GM21576 (cell line): Measurements from ENCODE around the gene DGKQ.
"Not testable (repeated sequence)": the region's sequence is repeated elsewhere in the genome, so short reads cannot be mapped to it uniquely, and the experiment has no call there.

ENCODE experiments used
- ATAC-seq: cut with Tn5 transposase; IDR thresholded peaks from one replicate; pipeline ENCODE4 v1.9.1; 2021; ENCODE audit warnings: mild to moderate bottlenecking, moderate library complexity; ENCODE audit not compliant: unreplicated experiment

DGKQ gene

GRCh38 chr4:929096-929765 is 44.1 kb downstream of the DGKQ start:
- ATAC-seq: no peak

DNA sequence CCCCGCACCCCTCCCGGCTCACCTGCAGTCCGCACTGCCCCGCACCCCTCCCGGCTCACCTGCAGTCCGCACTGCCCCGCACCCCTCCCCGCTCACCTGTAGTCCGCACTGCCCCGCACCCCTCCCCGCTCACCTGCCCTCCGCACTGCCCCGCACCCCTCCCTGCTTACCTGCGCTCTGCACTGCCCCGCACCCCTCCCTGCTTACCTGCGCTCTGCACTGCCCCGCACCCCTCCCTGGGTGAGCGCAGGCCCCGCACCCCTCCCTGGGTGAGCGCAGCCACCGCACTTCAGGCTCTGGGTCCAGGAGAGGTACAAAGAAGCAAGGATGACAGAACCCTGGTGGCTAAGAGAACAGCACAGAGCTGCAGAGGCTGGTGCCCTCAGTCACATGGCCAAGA is 45.8 kb downstream of the DGKQ start:
- not testable (repeated sequence) for ATAC-seq

DNA sequence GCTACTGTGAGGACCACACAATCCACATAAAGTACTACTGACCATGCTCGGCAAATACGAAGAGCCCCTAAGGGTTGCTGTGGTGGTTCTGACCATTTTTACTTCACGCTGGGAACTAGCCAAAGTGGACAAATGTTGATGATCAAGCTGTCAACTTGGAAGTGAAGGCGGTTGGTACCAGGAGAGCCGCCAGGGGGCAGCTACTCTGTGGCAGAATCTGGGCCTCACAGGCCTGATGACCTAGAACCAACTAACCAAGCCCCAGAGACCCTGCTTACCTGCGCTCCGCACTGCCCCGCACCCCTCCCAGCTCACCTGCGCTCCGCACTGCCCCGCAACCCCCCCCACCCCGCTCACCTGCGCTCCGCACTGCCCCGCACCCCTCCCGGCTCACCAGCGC is 46.8 kb downstream of the DGKQ start:
- no peak for ATAC-seq

DNA sequence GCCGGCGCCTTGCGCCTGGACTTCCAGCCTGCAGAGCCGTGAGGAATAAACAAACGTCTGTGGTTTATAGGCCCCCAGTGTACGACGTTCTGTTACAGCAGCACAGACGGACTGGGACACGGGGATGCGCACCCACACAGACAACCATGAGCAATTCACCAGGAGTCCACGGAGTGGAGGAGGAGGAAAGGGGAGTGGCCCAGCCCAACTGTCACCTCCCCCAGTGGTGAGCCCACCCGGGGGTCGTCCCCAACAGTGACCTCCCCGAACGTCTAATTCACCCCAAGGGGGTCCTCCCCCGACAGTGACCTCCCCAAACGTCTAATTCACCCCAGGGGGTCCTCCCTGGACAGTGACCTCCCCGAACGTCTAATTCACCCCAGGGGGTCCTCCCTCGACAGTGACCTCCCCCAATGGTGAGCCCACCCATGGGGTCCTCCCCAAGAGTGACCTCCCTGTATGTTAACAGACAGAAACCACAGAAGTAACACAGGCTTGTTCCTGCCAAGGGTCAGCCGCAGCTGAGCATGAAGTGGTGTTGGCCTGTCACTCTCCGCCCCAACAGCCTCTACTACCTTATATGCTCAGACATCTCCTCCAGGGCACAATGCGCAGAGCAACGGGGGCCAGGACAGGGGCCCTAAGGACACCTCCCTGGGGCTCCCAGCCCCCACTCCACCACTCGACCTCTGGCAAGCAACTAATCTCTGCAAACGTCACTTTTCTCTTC is 47.4 kb downstream of the DGKQ start:
- ATAC-seq: no peak

- no peak for ATAC-seq
These were observed 48.2 kb downstream of the DGKQ start for GRCh38 chr4:925171-925570.

DNA sequence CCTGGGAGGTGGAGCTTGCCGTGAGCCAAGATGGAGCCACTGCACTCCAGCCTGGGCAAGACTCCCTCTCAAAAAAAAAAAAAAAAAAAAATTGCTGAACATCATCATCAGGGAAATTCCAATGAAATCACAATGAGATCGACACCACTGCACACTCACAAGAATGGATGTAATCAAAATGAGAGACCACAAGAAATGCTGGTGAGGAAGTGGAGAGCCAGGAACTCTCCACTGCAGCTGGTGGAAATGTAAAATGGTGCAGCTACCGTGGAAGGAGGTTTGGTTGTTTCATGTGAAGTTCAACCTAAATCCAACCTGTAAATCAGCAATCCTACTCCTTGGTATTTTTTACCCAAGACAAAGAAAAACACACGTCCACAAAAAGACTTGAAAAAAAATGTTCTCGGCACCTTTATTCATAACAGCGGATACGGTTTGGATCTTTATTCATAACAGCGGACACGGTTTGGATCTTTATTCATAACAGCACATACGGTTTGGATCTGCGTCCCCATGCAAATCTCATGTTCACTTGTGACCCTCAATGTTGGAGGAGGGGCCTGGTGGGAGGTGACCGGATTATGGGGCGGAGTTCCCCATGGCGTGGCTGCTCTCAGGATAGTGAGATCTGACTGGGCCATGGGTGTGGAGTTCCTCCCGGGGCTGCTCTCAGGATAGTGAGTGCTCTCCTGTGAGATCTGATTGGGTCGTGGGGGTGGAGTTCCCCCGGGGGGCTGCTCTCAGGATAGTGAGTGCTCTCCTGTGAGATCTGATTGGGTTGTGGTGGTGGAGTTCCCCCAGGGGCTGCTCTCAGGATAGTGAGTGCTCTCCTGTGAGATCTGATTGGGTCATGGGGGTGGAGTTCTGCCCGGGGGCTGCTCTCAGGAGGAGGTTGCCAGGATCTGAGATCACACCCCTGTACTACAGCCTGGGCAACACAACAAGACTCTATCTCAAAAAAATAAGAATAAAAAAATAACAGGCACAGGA is 49.0 kb downstream of the DGKQ start:
- peak; percentile 54 for ATAC-seq

GRCh38 chr4:921830-922331 is 51.5 kb downstream of the DGKQ start:
- ATAC-seq: peak; percentile 57

GRCh38 chr4:919004-919680 is 54.2 kb downstream of the DGKQ start:
- not testable (repeated sequence) for ATAC-seq

DNA sequence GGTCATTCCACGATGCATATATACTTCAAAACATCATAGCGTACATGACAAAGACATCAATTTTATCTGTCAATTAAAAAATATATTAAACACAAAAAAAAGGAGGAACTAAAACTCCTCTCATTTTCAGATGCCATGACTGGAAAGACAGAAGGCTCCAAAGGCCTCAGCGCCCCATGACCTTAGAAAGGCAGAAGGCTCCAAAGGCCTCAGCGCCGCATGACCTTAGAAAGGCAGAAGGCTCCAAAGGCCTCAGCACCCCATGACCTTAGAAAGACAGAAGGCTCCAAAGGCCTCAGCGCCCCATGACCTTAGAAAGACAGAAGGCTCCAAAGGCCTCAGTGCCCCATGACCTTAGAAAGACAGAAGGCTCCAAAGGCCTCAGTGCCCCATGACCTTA is 54.8 kb downstream of the DGKQ start:
- ATAC-seq: not testable (repeated sequence)

- ATAC-seq: no peak
These were observed 55.4 kb downstream of the DGKQ start for GRCh38 chr4:917992-918391.

GRCh38 chr4:917466-917865 is 55.9 kb downstream of the DGKQ start:
- ATAC-seq: no peak

GRCh38 chr4:915595-915994 is 57.8 kb downstream of the DGKQ start:
- ATAC-seq: no peak

DNA sequence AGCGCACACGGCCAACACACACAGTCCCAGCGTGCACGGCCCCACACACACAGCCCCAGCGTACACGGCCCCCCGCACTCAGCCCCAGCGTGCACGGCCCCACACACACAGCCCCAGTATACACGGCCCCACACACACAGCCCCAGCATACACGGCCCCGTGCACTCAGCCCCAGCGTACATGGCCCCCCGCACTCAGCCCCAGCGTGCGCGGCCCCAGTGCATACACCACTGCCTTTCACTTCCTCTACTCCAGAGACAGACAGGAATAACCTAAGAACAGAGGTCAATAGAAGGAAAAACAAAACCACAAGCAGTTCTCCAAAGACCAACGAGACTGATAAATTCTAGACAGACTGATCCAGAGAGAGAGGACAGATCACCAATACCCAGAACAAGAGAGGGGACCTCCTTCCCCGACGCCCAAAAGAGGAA is 58.3 kb downstream of the DGKQ start:
- no peak for ATAC-seq

DNA sequence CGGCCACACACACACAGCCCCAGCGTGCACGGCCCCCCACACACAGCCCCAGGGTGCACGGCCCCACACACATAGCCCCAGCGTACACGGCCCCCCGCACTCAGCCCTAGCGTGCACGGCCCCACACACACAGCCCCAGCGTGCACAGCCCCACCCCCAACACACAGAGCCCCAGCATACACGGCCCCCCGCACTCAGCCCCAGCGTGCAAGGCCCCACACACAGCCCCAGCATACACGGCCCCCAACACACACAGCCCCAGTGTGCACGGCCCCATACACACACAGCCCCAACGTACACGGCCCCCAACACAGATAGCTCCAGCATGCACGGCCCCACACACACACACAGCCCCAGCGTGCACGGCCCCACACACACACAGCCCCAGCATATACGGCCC is 58.8 kb downstream of the DGKQ start:
- no peak for ATAC-seq

DNA sequence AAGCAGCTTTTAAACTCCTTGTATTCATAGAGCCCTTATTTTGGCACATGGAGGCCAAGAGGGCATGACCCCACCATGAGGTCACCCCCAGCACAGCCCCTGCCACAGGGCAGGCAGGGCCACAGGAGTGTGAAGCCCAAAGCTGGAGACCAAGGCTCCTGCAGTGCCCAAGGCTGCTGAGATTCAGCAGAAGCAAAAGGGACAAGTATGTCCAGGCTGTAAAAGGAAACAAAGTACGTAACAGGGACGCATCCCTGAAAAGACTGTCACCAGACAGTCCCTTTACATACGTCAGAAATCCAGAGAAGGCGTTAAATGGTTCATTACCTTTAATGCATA is 60.1 kb downstream of the DGKQ start:
- no peak for ATAC-seq

DNA sequence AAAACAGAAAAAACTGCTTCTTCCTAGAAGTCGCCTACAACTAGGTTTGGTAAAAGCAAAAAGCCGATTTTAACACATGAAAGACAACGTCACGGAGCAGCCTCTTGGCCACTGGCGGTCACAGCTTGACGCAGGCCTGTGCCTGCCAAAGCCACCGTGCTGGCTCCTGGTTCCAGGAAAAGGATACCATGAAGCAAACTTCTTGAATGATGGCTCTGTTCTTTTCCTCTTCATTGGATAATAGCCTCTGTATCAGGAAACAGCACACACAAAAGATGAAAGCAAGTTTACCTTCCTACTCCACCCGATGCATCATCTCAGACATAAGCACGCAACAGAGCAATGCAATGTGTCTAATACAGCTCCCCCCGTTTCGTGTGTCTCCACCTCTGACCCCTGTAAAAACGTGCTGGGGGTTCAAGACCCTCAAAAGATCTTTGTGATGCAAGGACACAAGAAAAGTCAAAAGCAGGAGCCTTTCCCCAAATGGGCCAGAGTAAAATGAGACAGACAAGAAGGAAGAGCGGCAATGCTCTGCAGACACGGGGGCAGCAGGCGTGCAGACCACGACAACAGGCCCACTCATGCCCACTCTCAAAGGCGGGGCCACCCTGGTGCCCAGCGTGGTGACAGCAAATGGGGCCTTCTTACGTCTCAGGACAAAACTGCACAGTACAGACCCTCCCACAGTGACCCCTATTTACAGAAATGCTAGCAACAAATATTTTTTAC is 60.7 kb downstream of the DGKQ start:
- no peak for ATAC-seq

DNA sequence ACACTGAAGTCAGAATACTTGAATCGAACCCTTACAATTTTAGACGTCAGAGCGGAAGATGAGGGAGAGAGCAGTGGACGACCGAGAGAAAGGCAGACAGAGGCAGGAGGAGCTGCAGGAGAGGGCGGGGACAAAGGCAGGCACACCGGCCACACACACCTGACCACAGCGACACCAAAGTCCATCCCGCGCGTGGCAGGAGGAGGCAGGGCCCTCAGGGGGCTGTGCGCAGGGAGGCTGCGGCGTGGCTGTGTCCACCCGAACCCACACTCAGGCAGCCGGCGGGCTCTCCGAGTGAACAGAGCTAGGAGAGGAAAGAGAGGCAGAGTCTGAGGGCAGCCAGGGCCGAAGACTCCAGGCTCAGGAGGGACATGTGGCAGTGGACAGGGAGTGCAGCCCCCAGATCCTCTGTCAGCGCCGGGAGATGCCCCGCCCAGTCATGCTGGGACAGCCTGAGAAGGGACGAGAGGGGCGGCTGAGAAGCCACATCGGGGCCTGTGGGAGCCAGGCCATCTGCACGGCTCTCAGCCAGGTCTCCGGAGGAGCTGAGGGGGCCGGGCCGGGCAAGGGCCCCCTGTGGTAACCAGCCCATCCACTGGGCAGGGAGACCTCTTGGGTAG is 61.4 kb downstream of the DGKQ start:
- no peak for ATAC-seq

GRCh38 chr4:911221-911751 is 62.1 kb downstream of the DGKQ start:
- no peak for ATAC-seq

DNA sequence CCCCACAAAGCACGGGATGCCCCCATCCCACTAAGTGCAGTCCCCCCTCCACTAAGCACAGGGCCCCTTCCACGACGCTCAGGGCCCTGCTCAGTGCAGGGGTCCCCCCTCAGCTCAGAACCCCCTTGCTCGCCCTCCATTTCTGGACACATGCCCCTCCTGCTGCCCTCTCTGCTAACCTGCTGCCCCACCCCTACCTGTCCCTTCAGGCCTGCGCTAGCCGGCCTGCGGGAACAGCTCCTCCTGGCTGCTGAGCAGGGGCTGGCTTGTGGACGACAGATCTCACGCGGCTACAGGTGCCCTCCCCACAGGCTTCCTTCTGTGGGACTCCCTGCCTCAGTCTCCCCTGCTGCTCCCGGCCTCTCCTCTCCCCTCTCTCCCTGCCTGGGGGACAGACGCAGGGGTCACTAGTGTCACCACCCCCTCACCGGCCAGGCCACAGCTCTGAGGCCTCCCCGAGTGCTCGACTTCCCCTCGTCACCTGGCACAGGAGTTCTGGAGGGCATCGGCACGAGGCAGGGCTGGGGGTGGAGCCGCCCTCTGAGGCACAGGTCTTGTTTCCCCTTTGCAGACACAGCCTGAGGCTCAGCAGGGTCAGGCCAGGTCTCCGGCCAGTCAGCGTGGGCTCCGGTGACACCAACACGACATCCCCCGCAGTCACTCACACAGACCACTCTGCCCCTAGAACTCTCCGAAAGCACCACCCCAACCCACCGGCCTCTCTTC is 62.8 kb downstream of the DGKQ start:
- ATAC-seq: no peak
